ENCODE results near the gene SBNO1. TPM values are rescaled to one million over a fixed set of nuclear protein-coding genes. Genes with fewer than 3 reads are reported as not detected.

The SBNO1 gene
- total RNA-seq, 1 experiment from 2014 or later = 43.8 TPM

GRCh38 chr12:123384994-123385376 lies 20.3 kb upstream of the SBNO1 start:
- RAD21 ChIA-PET (ENCODE audit: low non-redundant PET in 1 of 2, low total read pairs in 2 of 2, uncharacterized antibody in 2 of 2, unreplicated experiment in 2 of 2) = no interaction called here
- peak overlapping the region; percentile 66; the same call in 1 of the 2 replicates for H3K27ac ChIP-seq (ENCODE audit: low read depth, low read length)

GRCh38 chr12:123384318-123384993 lies 19.8 kb upstream of the SBNO1 start:
- no peak overlapping the region for H2AFZ ChIP-seq (ENCODE audit: low read depth, low read length, poor library complexity, severe bottlenecking)
- H3K27ac ChIP-seq (ENCODE audit: low read depth, low read length) = peak overlapping the region; percentile 66
- BruUV-seq (replicated peaks) = TSS peak; percentile 72
- no peaks in the 10 kb centered on the region for H4K20me1 ChIP-seq (ENCODE audit: insufficient read depth)
- peaks cover 45% of the 10 kb centered on the region for H3K79me2 ChIP-seq (ENCODE audit: insufficient read depth, low read length)
- no peaks in the 10 kb centered on the region for H3K27me3 ChIP-seq (ENCODE audit: insufficient read depth, low read length)
- intact Hi-C loops (cut with micrococcal nuclease) = no loop called here
- peaks cover 23 to 36% of the 10 kb centered on the region in 2 experiments for H3K4me1 ChIP-seq (ENCODE audit: control insufficient read depth in 1 of 2, insufficient read depth in 2 of 2, low read length in 2 of 2)
- ChIA-PET RAD21 (ENCODE audit: low non-redundant PET in 1 of 2, low total read pairs in 2 of 2, uncharacterized antibody in 2 of 2, unreplicated experiment in 2 of 2) (interaction anchor here (1.2 to 1.7 kb wide), 2 partner anchors 19 kb away, joined by 6 to 8 read pairs; partner anchors contain the start of gene SBNO1 (in 1 of the 2)), POLR2A (interaction anchor here (0.9 to 3.1 kb wide), 5 partner anchors 8 to 152 kb away, joined by 4 to 35 read pairs (median 4); partner anchors contain the start of genes MPHOSPH9 and SBNO1), CTCF (interaction anchor here (3.4 kb wide), 1 partner anchor 19 kb away, joined by 27 read pairs; no protein-coding TSS in a partner anchor)
- TF ChIP-seq EGR1 (IDR thresholded peaks at IDR 0.05; ENCODE audit: low read depth) (no peak), MAX (IDR thresholded peaks at IDR 0.05) (no peak), ZNF274 (IDR thresholded peaks at IDR 0.05; ENCODE audit: low read depth, low read length) (no peak), YY1 (IDR thresholded peaks at IDR 0.05; ENCODE audit: extremely low read depth, insufficient replicate concordance, low read depth, low read length) (no peak), ZFX (IDR thresholded peaks at IDR 0.05) (no peak; the same call in 1 of the 2 replicates), TCF7L2 (IDR thresholded peaks at IDR 0.05; ENCODE audit: borderline replicate concordance, extremely low read depth, insufficient read depth, insufficient read length) (no peak)
- no peaks in the 10 kb centered on the region for H3K36me3 ChIP-seq (ENCODE audit: control insufficient read depth in 1 of 2, insufficient read depth in 2 of 2, low read length in 2 of 2)
- peak overlapping the region; percentile 96 for H3K4me2 ChIP-seq (ENCODE audit: low read length)
- H3K9me2 ChIP-seq (ENCODE audit: insufficient read depth) = no peaks in the 10 kb centered on the region
- ATAC-seq (peak; percentile 4), DNase-seq (ENCODE audit: low read depth, low spot score) (no peak)
- peak overlapping the region; percentile 85 for H3K9ac ChIP-seq (ENCODE audit: low read length)
- H3K9me3 ChIP-seq (ENCODE audit: control insufficient read depth in 1 of 2, insufficient read depth in 1 of 2, low read depth in 1 of 2, low read length in 2 of 2) = no peaks in the 10 kb centered on the region
- H3K4me3 ChIP-seq (replicated peaks in 1 of 2; ENCODE audit: low read depth in 1 of 2, low read length in 2 of 2) = peak overlapping the region; percentile 90 to 96

More at GRCh38 chr12:123384994-123385376, 20.3 kb upstream of the SBNO1 start:
- DNase-seq (ENCODE audit: low read depth, low spot score) (no peak), ATAC-seq (no peak)
- Histone ChIP-seq H3K79me2 (ENCODE audit: insufficient read depth, low read length) (peaks cover 50% of the 10 kb centered on the region), H2AFZ (ENCODE audit: low read depth, low read length, poor library complexity, severe bottlenecking) (no peak overlapping the region), H3K9ac (ENCODE audit: low read length) (peak overlapping the region; percentile 85), H3K4me3 (replicated peaks in 1 of 2; ENCODE audit: low read depth in 1 of 2, low read length in 2 of 2) (peak overlapping the region; percentile 90 to 96), H3K9me3 (ENCODE audit: control insufficient read depth in 1 of 2, insufficient read depth in 1 of 2, low read depth in 1 of 2, low read length in 2 of 2) (no peaks in the 10 kb centered on the region), H3K4me2 (ENCODE audit: low read length) (peak overlapping the region; percentile 96), H3K27me3 (ENCODE audit: insufficient read depth, low read length) (no peaks in the 10 kb centered on the region), H3K4me1 (ENCODE audit: control insufficient read depth in 1 of 2, insufficient read depth in 2 of 2, low read length in 2 of 2) (peaks cover 23 to 38% of the 10 kb centered on the region in 2 experiments), H3K9me2 (ENCODE audit: insufficient read depth) (no peaks in the 10 kb centered on the region), H4K20me1 (ENCODE audit: insufficient read depth) (no peaks in the 10 kb centered on the region), H3K36me3 (ENCODE audit: control insufficient read depth in 1 of 2, insufficient read depth in 2 of 2, low read length in 2 of 2) (no peaks in the 10 kb centered on the region)
- TF ChIP-seq YY1 (IDR thresholded peaks at IDR 0.05; ENCODE audit: extremely low read depth, insufficient replicate concordance, low read depth, low read length) = no peak
- TF ChIP-seq POLR2A (IDR thresholded peaks at IDR 0.05; ENCODE audit: borderline replicate concordance, extremely low read depth, insufficient read depth, insufficient read length) = no peak
- no peak for TF ChIP-seq CBX3 (IDR thresholded peaks at IDR 0.05; ENCODE audit: low read depth)
- TF ChIP-seq EZH2 (IDR thresholded peaks at IDR 0.05) = no peak
- intact Hi-C loops (cut with micrococcal nuclease) = no loop called here
- ChIA-PET CTCF (no interaction called here), POLR2A (interaction anchor here (3.1 kb wide), 1 partner anchor 19 kb away, joined by 35 read pairs; the partner anchor contains the start of gene SBNO1)
- BruUV-seq (replicated peaks) = no TSS peak

Data from HCT116 (cell line).